Esophagus muscularis mucosa (tissue), 4 donors: ENCODE results near the gene GOLGA3. TPM values are rescaled to one million over a fixed set of nuclear protein-coding genes. Genes with fewer than 3 reads are reported as not detected.
"Not testable (repeated sequence)": the region's sequence is repeated elsewhere in the genome, so short reads cannot be mapped to it uniquely, and the experiment has no call there.

Experiments
- DNase-seq: peaks from one replicate; pipeline ENCODE4 v3.0.0-alpha.2; 2017; ENCODE audit errors: extremely low spot score
- H3K27ac ChIP-seq, 4 donors: fragments of 200-600 bp; sonication (generic); replicated peaks in 1 of 4; 1 replicate in 3 of 4; 2 replicates in 1 of 4; pipeline ENCODE4 v1.5.1; 2016 to 2019; ENCODE audit warnings: mild to moderate bottlenecking in 1 of 4
- H3K27me3 ChIP-seq, 4 donors: fragments of 200-600 bp; sonication (generic); one replicate each; pipeline versions ENCODE4 v1.5.1 to v1.6.0; 2016 to 2019
- H3K36me3 ChIP-seq, 4 donors: fragments of 200-600 bp; sonication (generic); one replicate each; pipeline ENCODE4 v1.5.1; 2016 to 2019
- H3K4me1 ChIP-seq, 4 donors: fragments of 200-600 bp; sonication (generic); one replicate each; pipeline ENCODE4 v1.5.1; 2016 to 2019
- H3K4me3 ChIP-seq, 4 donors: fragments of 200-600 bp; sonication (generic); 1 replicate in 2 of 4; 2 replicates in 2 of 4; pipeline ENCODE4 v1.5.1; 2016 to 2019; ENCODE audit warnings: mild to moderate bottlenecking in 4 of 4, moderate library complexity in 1 of 4
- H3K9me3 ChIP-seq, 4 donors: fragments of 200-600 bp; sonication (generic); 1 replicate in 3 of 4; 2 replicates in 1 of 4; pipeline ENCODE4 v1.5.1; 2016 to 2019
- EP300 ChIP-seq: sonication (generic); formaldehyde crosslinking; IDR thresholded peaks from one replicate; pipeline ENCODE4 v1.6.1; 2017; ENCODE audit warnings: antibody characterized with exemption
- POLR2A ChIP-seq: fragments of 450-650 bp; IDR thresholded peaks from one replicate; pipeline ENCODE4 v1.6.1; 2017; ENCODE audit warnings: antibody characterized with exemption, moderate library complexity, mild to moderate bottlenecking, low read depth
- POLR2AphosphoS5 ChIP-seq, 2 donors: sonication (generic); formaldehyde crosslinking; IDR thresholded peaks; one replicate each; pipeline ENCODE4 v1.6.1; 2017; ENCODE audit warnings: antibody characterized with exemption in 2 of 2
- WGBS: methylation state at CpG from one replicate; pipeline ENCODE4 v1.1.5; 2018; 5-methylcytosine and 5-hydroxymethylcytosine counted together
- intact Hi-C: fragments of 100-400 bp; cut with DNase I; formaldehyde crosslinking; loops from one replicate; pipeline ENCODE4 v1.15.1; 2023
- total RNA-seq, 4 donors: library from RNA; depleted of rRNA; stranded (reverse); fragments of >200 nt; gene quantifications; one replicate each; pipeline versions ENCODE4 v1.1.0 to v1.2.1, GENCODE V29; 2016
- TF ChIP-seq, protein P1 (sequence below), 3 experiments: fragments of 200-600 bp in 2 of 3; fragments of 450-650 bp in 1 of 3; sonication (generic) in 2 of 3; IDR thresholded peaks; one replicate each; pipeline ENCODE4 v1.5.1; 2017 to 2019; ENCODE audit warnings: antibody characterized with exemption in 3 of 3, mild to moderate bottlenecking in 2 of 3, moderate library complexity in 1 of 3

GOLGA3 gene
- total RNA-seq, 4 donors from 2014 or later, result 72.3 to 123 (median 93.4) TPM

DNA sequence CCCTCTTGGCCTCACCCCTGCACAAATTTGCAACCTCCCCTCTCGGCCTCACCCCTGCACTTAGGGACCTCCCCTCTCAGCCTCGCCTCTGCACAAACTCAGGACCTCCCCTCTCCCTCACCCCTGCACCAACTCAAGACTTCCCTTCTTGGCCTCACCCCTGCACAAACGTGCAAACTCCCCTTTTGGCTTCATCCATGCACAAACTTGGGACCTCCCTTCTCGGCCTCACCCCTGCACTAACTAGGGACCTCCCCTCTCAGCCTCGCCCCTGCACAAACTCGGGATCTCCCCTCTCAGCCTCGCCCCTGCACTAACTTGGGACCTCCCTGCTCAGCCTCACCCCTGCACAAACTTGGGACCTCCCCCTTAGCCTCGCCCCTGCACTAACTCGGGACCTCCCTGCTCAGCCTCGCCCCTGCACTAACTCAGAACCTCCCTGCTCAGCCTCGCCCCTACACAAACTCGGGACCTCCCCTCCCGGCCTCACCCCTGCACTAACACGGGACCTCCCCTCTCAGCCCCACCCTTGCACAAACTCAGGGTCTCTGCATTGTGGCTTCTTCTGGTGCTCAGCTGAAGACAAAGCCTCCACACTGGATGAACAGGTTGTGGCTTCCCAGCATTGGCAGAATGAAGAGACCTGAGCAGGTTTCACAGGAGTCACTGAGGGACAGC, 11.0 kb upstream of the GOLGA3 start:
- no peaks in the 10 kb centered on the region for H3K9me3 ChIP-seq
- DNase-seq, result no peak
- no peaks in the 10 kb centered on the region for H3K27me3 ChIP-seq
- 81% methylated on average over 14 of the region's 14 CpGs for WGBS
- peaks cover 28 to 72% (median 58%) of the 10 kb centered on the region in 4 donors for H3K36me3 ChIP-seq
- intact Hi-C loops, result no loop called here
- no peak for TF ChIP-seq POLR2AphosphoS5 (IDR thresholded peaks at IDR 0.05)
- no peak overlapping the region for H3K27ac ChIP-seq
- no peak overlapping the region for H3K4me3 ChIP-seq
- peaks cover 0 to 21% (median 15%) of the 10 kb centered on the region in 4 donors for H3K4me1 ChIP-seq

- intact Hi-C loops, result no loop called here
- Histone ChIP-seq H3K9me3 (no peaks in the 10 kb centered on the region), H3K4me1 (peaks cover 0 to 21% (median 15%) of the 10 kb centered on the region in 4 donors), H3K27me3 (no peaks in the 10 kb centered on the region), H3K4me3 (no peak overlapping the region), H3K36me3 (peaks cover 24 to 68% (median 55%) of the 10 kb centered on the region in 4 donors), H3K27ac (peak overlapping the region; percentile 43 to 64 (median 47))
- 77% methylated on average over 11 of the region's 17 CpGs for WGBS
- TF ChIP-seq POLR2A (no peak), EP300 (no peak), POLR2AphosphoS5 (IDR thresholded peaks at IDR 0.05) (no peak)
- TF ChIP-seq, protein P1, sequence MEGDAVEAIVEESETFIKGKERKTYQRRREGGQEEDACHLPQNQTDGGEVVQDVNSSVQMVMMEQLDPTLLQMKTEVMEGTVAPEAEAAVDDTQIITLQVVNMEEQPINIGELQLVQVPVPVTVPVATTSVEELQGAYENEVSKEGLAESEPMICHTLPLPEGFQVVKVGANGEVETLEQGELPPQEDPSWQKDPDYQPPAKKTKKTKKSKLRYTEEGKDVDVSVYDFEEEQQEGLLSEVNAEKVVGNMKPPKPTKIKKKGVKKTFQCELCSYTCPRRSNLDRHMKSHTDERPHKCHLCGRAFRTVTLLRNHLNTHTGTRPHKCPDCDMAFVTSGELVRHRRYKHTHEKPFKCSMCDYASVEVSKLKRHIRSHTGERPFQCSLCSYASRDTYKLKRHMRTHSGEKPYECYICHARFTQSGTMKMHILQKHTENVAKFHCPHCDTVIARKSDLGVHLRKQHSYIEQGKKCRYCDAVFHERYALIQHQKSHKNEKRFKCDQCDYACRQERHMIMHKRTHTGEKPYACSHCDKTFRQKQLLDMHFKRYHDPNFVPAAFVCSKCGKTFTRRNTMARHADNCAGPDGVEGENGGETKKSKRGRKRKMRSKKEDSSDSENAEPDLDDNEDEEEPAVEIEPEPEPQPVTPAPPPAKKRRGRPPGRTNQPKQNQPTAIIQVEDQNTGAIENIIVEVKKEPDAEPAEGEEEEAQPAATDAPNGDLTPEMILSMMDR (IDR thresholded peaks at IDR 0.05), result no peak
- DNase-seq, result no peak
Measured at GRCh38 chr12:132838410-132839080, 9.9 kb upstream of the GOLGA3 start.

GRCh38 chr12:132837693-132838409, 9.2 kb upstream of the GOLGA3 start:
- Histone ChIP-seq H3K9me3 (no peaks in the 10 kb centered on the region), H3K27me3 (no peaks in the 10 kb centered on the region), H3K4me3 (peak overlapping the region in 1 of 4 donors; percentile 3), H3K4me1 (peaks cover 0 to 21% (median 15%) of the 10 kb centered on the region in 4 donors), H3K27ac (peak overlapping the region; percentile 43 to 64 (median 47)), H3K36me3 (peaks cover 19 to 63% (median 55%) of the 10 kb centered on the region in 4 donors)
- no peak for DNase-seq
- intact Hi-C loops, result no loop called here
- no peak for TF ChIP-seq EP300
- TF ChIP-seq POLR2AphosphoS5 (IDR thresholded peaks at IDR 0.05), result no peak
- TF ChIP-seq POLR2A, result no peak
- TF ChIP-seq, protein P1 (IDR thresholded peaks at IDR 0.05), result no peak
- WGBS, result 55% methylated on average over 15 of the region's 27 CpGs

DNA sequence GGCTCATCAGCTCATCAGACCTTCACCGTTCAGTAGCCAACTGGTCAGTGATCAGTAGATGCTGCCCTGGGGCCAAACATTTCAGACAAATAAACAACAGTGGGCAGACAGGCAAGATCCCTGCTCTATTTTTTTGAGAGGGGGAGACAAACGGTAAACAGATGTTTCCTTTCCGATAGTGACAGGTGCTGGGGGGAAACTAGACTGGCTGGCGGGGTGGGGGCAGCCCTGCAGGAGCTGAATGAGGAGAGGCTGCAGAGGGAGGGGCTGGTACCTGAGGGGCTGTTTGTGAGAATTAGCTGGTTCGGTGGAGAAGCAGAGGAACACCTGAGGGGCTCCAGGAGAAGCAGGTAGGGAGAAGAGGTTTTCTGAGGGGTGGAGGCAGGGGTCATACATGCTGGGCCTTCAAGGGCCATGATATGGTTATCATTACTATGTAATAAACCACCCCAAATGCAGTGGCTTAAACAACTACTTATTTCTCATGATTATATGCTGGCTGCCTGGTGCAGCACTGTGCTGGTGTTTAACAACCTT, 8.2 kb upstream of the GOLGA3 start:
- H3K27me3 ChIP-seq, result no peaks in the 10 kb centered on the region
- intact Hi-C loops, result no loop called here
- no peak overlapping the region for H3K27ac ChIP-seq
- WGBS, result 68% methylated on average over 5 of the region's 5 CpGs
- no peak for TF ChIP-seq POLR2A
- TF ChIP-seq EP300, result no peak
- no peak for TF ChIP-seq POLR2AphosphoS5 (IDR thresholded peaks at IDR 0.05)
- TF ChIP-seq, protein P1 (IDR thresholded peaks at IDR 0.05), result no peak
- no peak overlapping the region for H3K4me3 ChIP-seq
- no peak for DNase-seq
- H3K36me3 ChIP-seq, result peaks cover 17 to 53% (median 48%) of the 10 kb centered on the region in 4 donors
- no peaks in the 10 kb centered on the region for H3K9me3 ChIP-seq
- peaks cover 0 to 21% (median 15%) of the 10 kb centered on the region in 4 donors for H3K4me1 ChIP-seq

GRCh38 chr12:132836230-132836629, 7.6 kb upstream of the GOLGA3 start:
- H3K9me3 ChIP-seq, intact Hi-C loops, DNase-seq, H3K4me3 ChIP-seq, H3K27ac ChIP-seq, H3K27me3 ChIP-seq: not testable (repeated sequence)
- Histone ChIP-seq H3K36me3 (peaks cover 11 to 47% (median 45%) of the 10 kb centered on the region in 4 donors), H3K4me1 (peaks cover 0 to 21% (median 15%) of the 10 kb centered on the region in 4 donors)
- no CpG with 5 or more reads among the region's 30 CpGs for WGBS
